Fibroblast of the aortic adventitia (primary cell): ENCODE data around the gene ARHGAP4. TPM values are rescaled to one million over a fixed set of nuclear protein-coding genes. Genes with fewer than 3 reads are reported as not detected.

Experiments
- DNase-seq: peaks from one replicate; pipeline ENCODE4 v3.0.0-alpha.2; 2010; ENCODE audit warnings: low read depth
- H3K4me3 ChIP-seq: 2 replicates; pipeline ENCODE4 v1.5.1; 2011; ENCODE audit warnings: low read depth, mild to moderate bottlenecking, control low read depth, low read length, moderate library complexity
- CTCF ChIP-seq: IDR thresholded peaks from 2 replicates; pipeline ENCODE4 v1.5.1; 2011; ENCODE audit warnings: mild to moderate bottlenecking, low read length, control low read depth, inconsistent platforms; ENCODE audit not compliant: insufficient read depth
- total RNA-seq: library from RNA; depleted of rRNA; stranded (reverse); fragments of >200 nt; gene quantifications from 2 replicates; pipeline ENCODE4 v1.2.3, GENCODE V29; 2012; ENCODE audit warnings: low replicate concordance

ARHGAP4 gene
- total RNA-seq, 1 donor: 0.27 TPM

GRCh38 chrX:153868576-153869472, 57.2 kb downstream of the ARHGAP4 start:
- no peak for DNase-seq
- H3K4me3 ChIP-seq: no peak overlapping the region
- TF ChIP-seq CTCF: no peak

- H3K4me3 ChIP-seq: no peak overlapping the region
- DNase-seq: no peak
- TF ChIP-seq CTCF: no peak
Measured at GRCh38 chrX:153867671-153868070, 58.4 kb downstream of the ARHGAP4 start.

GRCh38 chrX:153867139-153867538, 58.9 kb downstream of the ARHGAP4 start:
- DNase-seq: no peak
- no peak for TF ChIP-seq CTCF
- no peak overlapping the region for H3K4me3 ChIP-seq

GRCh38 chrX:153866302-153867019, 59.6 kb downstream of the ARHGAP4 start:
- no peak for DNase-seq
- no peak for TF ChIP-seq CTCF
- H3K4me3 ChIP-seq: no peak overlapping the region

- no peak overlapping the region for H3K4me3 ChIP-seq
- no peak for TF ChIP-seq CTCF
- no peak for DNase-seq
Measured at GRCh38 chrX:153865685-153866084, 60.4 kb downstream of the ARHGAP4 start.

- no peak overlapping the region for H3K4me3 ChIP-seq
- TF ChIP-seq CTCF: no peak
- DNase-seq: no peak
Measured at GRCh38 chrX:153865321-153865580, 60.8 kb downstream of the ARHGAP4 start.
